ENCODE data around the gene EHD4. TPM values are rescaled to one million over a fixed set of nuclear protein-coding genes. Genes with fewer than 3 reads are reported as not detected.

EHD4 gene
- polyA plus RNA-seq, 1 experiment: 19.3 TPM

DNA sequence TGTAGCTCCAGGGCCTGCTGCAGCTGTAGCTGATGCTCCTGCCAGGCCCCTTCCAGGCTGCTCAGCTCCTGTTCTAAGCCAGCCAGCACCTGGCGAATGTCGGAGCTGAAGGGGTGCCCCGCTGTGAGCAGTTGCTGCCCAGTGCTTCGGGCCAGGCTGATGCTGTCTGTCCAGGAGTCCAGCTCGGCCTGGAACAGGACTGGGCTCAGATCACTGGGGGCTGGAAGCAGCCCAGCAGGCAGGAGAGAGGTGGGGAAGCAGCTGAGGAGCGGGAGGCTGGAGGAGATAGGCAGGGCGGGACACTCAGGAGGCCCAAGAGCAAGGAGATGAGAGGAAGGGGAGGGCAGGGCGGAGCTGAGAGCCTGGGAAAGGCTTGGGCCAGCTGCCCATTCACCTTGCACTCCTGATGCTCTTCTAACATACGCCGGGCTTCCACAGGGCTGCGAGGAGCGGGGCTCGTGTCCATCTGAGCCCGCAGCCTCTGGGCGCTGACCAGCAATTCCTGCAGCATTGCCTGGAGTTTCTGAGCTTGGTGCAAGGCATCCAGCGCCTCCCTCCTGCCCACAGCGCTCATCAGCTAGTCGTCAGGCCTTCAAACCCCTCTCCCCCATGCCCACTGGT, 110.5 kb downstream of the EHD4 start:
- ChIA-PET POLR2A (interaction anchor here (0.7 to 1.3 kb wide), 3 partner anchors 10 to 15 kb away, joined by 3 read pairs; no protein-coding TSS in a partner anchor), CTCF (no interaction called here)
- H3K4me3 ChIP-seq (ENCODE audit: low read depth, low read length): no peak overlapping the region
- H3K27ac ChIP-seq (ENCODE audit: low read depth, low read length): no peak overlapping the region
- H3K27me3 ChIP-seq (ENCODE audit: control insufficient read depth, insufficient read depth, low read length): peaks cover 22% of the 10 kb centered on the region
- TF ChIP-seq, protein P1, sequence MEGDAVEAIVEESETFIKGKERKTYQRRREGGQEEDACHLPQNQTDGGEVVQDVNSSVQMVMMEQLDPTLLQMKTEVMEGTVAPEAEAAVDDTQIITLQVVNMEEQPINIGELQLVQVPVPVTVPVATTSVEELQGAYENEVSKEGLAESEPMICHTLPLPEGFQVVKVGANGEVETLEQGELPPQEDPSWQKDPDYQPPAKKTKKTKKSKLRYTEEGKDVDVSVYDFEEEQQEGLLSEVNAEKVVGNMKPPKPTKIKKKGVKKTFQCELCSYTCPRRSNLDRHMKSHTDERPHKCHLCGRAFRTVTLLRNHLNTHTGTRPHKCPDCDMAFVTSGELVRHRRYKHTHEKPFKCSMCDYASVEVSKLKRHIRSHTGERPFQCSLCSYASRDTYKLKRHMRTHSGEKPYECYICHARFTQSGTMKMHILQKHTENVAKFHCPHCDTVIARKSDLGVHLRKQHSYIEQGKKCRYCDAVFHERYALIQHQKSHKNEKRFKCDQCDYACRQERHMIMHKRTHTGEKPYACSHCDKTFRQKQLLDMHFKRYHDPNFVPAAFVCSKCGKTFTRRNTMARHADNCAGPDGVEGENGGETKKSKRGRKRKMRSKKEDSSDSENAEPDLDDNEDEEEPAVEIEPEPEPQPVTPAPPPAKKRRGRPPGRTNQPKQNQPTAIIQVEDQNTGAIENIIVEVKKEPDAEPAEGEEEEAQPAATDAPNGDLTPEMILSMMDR (IDR thresholded peaks at IDR 0.05; ENCODE audit: low read depth, low read length): no peak
- H3K9me3 ChIP-seq (ENCODE audit: control insufficient read depth, insufficient read depth, low read length): no peaks in the 10 kb centered on the region; the same call in 1 of the 2 replicates
- no peak for DNase-seq (ENCODE audit: low read depth, low spot score)

- no peaks in the 10 kb centered on the region; the same call in 1 of the 2 replicates for H3K9me3 ChIP-seq (ENCODE audit: control insufficient read depth, insufficient read depth, low read length)
- CTCF ChIA-PET: interaction anchor here (0.6 kb wide), 1 partner anchor 989 kb away, joined by 3 read pairs; no protein-coding TSS in a partner anchor
- TF ChIP-seq, protein P1 (IDR thresholded peaks at IDR 0.05; ENCODE audit: low read depth, low read length): no peak
- H3K27me3 ChIP-seq (ENCODE audit: control insufficient read depth, insufficient read depth, low read length): peaks cover 19% of the 10 kb centered on the region
- POLR2A ChIA-PET: no interaction called here
- H3K4me3 ChIP-seq (ENCODE audit: low read depth, low read length): no peak overlapping the region
- no peak overlapping the region for H3K27ac ChIP-seq (ENCODE audit: low read depth, low read length)
- no peak for DNase-seq (ENCODE audit: low read depth, low spot score)
Measured at GRCh38 chr15:41860049-41860828, 112.1 kb downstream of the EHD4 start.

GRCh38 chr15:41858756-41859155, 113.6 kb downstream of the EHD4 start:
- H3K9me3 ChIP-seq (ENCODE audit: control insufficient read depth, insufficient read depth, low read length): no peaks in the 10 kb centered on the region; the same call in 1 of the 2 replicates
- no peak overlapping the region for H3K27ac ChIP-seq (ENCODE audit: low read depth, low read length)
- H3K4me3 ChIP-seq (ENCODE audit: low read depth, low read length): no peak overlapping the region
- peaks cover 18% of the 10 kb centered on the region for H3K27me3 ChIP-seq (ENCODE audit: control insufficient read depth, insufficient read depth, low read length)
- POLR2A ChIA-PET: no interaction called here
- DNase-seq (ENCODE audit: low read depth, low spot score): no peak
- TF ChIP-seq, protein P1 (IDR thresholded peaks at IDR 0.05; ENCODE audit: low read depth, low read length): no peak
- CTCF ChIA-PET: no interaction called here

DNA sequence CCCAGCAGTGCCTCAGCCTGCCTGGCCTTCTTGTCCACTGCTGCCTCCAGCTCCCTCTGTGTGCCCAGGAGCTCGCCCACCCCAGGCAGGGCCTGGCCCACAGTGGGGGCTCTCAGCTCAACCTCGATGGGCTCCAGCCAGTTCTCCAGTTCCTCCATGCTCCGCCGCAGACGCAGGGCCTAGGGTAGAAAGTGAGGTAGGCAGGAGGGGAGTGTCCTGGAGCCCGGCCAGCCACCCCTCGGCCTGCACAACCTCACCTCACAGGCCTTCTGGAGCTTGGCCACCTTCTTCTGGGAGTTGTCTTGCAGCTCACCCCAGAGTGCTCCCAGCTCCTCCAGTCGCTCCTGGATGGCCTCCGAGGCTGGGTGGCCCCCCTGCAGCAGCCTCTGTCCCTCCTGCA, 115.0 kb downstream of the EHD4 start:
- no peak for DNase-seq (ENCODE audit: low read depth, low spot score)
- no peak overlapping the region for H3K4me3 ChIP-seq (ENCODE audit: low read depth, low read length)
- CTCF ChIA-PET: no interaction called here
- no peak overlapping the region for H3K27ac ChIP-seq (ENCODE audit: low read depth, low read length)
- TF ChIP-seq, protein P1 (IDR thresholded peaks at IDR 0.05; ENCODE audit: low read depth, low read length): no peak
- POLR2A ChIA-PET: interaction anchor here (0.8 kb wide), 1 partner anchor 14 kb away, joined by 3 read pairs; no protein-coding TSS in a partner anchor
- no peaks in the 10 kb centered on the region; the same call in 1 of the 2 replicates for H3K9me3 ChIP-seq (ENCODE audit: control insufficient read depth, insufficient read depth, low read length)
- peaks cover 15% of the 10 kb centered on the region for H3K27me3 ChIP-seq (ENCODE audit: control insufficient read depth, insufficient read depth, low read length)

DNA sequence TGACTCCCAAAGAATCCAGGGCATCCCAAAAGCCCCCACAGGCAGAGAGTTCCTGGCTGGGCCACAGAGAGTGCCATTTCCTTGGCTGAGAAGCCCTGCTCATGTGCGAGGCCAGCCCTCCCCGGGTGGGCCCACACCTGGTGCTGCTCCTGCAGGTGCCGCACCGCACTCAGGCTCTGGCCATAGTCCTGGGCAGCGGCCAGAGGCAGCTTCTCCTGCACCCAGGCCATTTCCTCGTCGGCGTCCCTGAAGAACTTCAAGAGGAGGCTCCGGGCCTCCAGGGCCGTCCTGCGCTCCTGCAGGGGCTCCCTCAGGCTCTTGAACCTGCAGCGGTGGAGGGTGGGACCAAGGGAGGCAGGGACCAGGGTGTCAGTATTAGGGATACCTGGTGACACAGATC, 115.6 kb downstream of the EHD4 start:
- ChIA-PET POLR2A (interaction anchor here (0.8 kb wide), 1 partner anchor 14 kb away, joined by 3 read pairs; no protein-coding TSS in a partner anchor), CTCF (no interaction called here)

More for the DNA sequence above, 115.6 kb downstream of the EHD4 start:
- TF ChIP-seq, protein P1 (IDR thresholded peaks at IDR 0.05; ENCODE audit: low read depth, low read length): no peak
- DNase-seq (ENCODE audit: low read depth, low spot score): no peak
- Histone ChIP-seq H3K27ac (ENCODE audit: low read depth, low read length) (no peak overlapping the region), H3K4me3 (ENCODE audit: low read depth, low read length) (no peak overlapping the region), H3K9me3 (ENCODE audit: control insufficient read depth, insufficient read depth, low read length) (no peaks in the 10 kb centered on the region; the same call in 1 of the 2 replicates), H3K27me3 (ENCODE audit: control insufficient read depth, insufficient read depth, low read length) (peaks cover 18% of the 10 kb centered on the region)
